ENCODE data around the gene SEMA3G. TPM values are rescaled to one million over a fixed set of nuclear protein-coding genes. Genes with fewer than 3 reads are reported as not detected.
A peak's percentile ranks its signal among the peaks of the same experiment; 100 is the strongest.

The SEMA3G gene
- total RNA-seq, 6 experiments from 2014 or later: not detected

DNA sequence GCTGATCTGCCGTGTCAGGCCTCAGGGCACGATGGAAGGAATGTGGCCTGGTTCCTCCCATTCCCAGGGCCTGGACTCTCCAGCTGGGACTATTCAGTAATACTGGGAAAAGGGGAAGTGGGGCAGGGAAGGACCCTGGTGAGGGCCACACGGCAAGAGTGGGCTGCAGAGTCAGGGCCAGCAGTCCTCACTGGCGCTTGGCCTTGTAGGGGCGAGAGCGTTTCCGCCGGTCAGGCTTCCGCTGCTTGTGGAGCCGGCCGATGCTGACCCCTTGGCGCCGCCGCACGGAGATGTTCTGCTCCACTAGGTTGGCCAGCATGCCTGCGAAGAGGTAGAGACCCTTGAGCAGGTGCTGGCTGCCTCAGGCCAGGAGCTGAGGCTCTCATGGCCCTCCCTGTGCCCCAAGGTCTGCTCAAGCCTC is 42.8 kb downstream of the SEMA3G start:
- no peak for TF ChIP-seq CTCF (IDR thresholded peaks at IDR 0.05)
- no peak for DNase-seq
- H3K27me3 Mint-ChIP-seq (ENCODE audit: insufficient read depth): peaks cover 5% of the 10 kb centered on the region
- H3K9me3 Mint-ChIP-seq: no peaks in the 10 kb centered on the region
- H3K4me1 Mint-ChIP-seq (ENCODE audit: low read depth): no peaks in the 10 kb centered on the region
- H3K27ac Mint-ChIP-seq: no peak overlapping the region
- no peak overlapping the region for H3K4me3 Mint-ChIP-seq
- peaks cover 15% of the 10 kb centered on the region for H3K36me3 Mint-ChIP-seq (ENCODE audit: low read depth)

- peak overlapping the region; percentile 31; the same call in 1 of the 2 replicates for H3K27ac Mint-ChIP-seq
- no peaks in the 10 kb centered on the region for H3K4me1 Mint-ChIP-seq (ENCODE audit: low read depth)
- no peak for TF ChIP-seq CTCF (IDR thresholded peaks at IDR 0.05)
- no peak overlapping the region for H3K4me3 Mint-ChIP-seq
- DNase-seq: no peak
- H3K36me3 Mint-ChIP-seq (ENCODE audit: low read depth): peaks cover 15% of the 10 kb centered on the region
- peaks cover 7% of the 10 kb centered on the region for H3K27me3 Mint-ChIP-seq (ENCODE audit: insufficient read depth)
- H3K9me3 Mint-ChIP-seq: no peaks in the 10 kb centered on the region
Observed at GRCh38 chr3:52401551-52401950, 43.4 kb downstream of the SEMA3G start.

- Mint-ChIP-seq H3K4me1 (ENCODE audit: low read depth) (no peaks in the 10 kb centered on the region), H3K4me3 (no peak overlapping the region), H3K36me3 (ENCODE audit: low read depth) (peaks cover 15% of the 10 kb centered on the region), H3K9me3 (no peaks in the 10 kb centered on the region), H3K27me3 (ENCODE audit: insufficient read depth) (peaks cover 7% of the 10 kb centered on the region), H3K27ac (peak overlapping the region; percentile 31; the same call in 1 of the 2 replicates)
- no peak for TF ChIP-seq CTCF (IDR thresholded peaks at IDR 0.05)
- DNase-seq: no peak
Observed at GRCh38 chr3:52401021-52401420, 43.9 kb downstream of the SEMA3G start.

DNA sequence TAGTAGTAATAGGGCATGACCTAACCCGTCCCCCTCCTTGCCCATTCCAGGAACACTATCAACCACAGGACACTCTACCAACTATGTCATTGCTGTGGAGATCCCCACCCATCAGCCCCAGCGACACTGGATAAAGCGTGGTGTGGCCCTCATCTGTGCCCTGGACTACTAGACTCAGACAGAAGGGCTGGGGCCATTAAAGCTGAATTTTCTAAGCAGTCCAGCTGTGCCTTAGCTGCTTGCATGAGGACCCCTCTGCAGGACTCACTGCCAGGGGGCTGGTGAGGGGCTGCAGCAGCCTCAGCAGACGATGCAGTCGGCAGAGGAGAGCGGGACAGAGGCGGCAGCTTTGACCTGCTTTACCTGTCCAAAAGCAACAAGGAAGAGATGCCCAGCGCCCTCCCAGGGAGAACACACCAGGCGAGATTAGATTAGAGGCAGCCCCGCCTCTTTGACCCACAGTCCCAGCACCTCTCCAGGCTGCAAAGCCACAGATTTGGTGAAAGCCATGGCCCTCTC is 44.6 kb downstream of the SEMA3G start:
- no peaks in the 10 kb centered on the region for H3K4me1 Mint-ChIP-seq (ENCODE audit: low read depth)
- H3K9me3 Mint-ChIP-seq: no peaks in the 10 kb centered on the region
- H3K36me3 Mint-ChIP-seq (ENCODE audit: low read depth): peaks cover 14% of the 10 kb centered on the region
- no peak for DNase-seq
- H3K27ac Mint-ChIP-seq: no peak overlapping the region
- no peak overlapping the region for H3K4me3 Mint-ChIP-seq
- peaks cover 7% of the 10 kb centered on the region for H3K27me3 Mint-ChIP-seq (ENCODE audit: insufficient read depth)
- TF ChIP-seq CTCF (IDR thresholded peaks at IDR 0.05): no peak

GRCh38 chr3:52399593-52399992 is 45.3 kb downstream of the SEMA3G start:
- DNase-seq: no peak

More at GRCh38 chr3:52399593-52399992, 45.3 kb downstream of the SEMA3G start:
- no peaks in the 10 kb centered on the region for H3K9me3 Mint-ChIP-seq
- no peaks in the 10 kb centered on the region for H3K4me1 Mint-ChIP-seq (ENCODE audit: low read depth)
- H3K36me3 Mint-ChIP-seq (ENCODE audit: low read depth): peaks cover 10% of the 10 kb centered on the region; the same call in 1 of the 2 replicates
- TF ChIP-seq CTCF (IDR thresholded peaks at IDR 0.05): no peak
- H3K27me3 Mint-ChIP-seq (ENCODE audit: insufficient read depth): peaks cover 9% of the 10 kb centered on the region
- no peak overlapping the region for H3K4me3 Mint-ChIP-seq
- no peak overlapping the region for H3K27ac Mint-ChIP-seq
